CD4-positive, alpha-beta T cell (primary cell): Measurements from ENCODE around the gene SART1. TPM values are rescaled to one million over a fixed set of nuclear protein-coding genes. Genes with fewer than 3 reads are reported as not detected.

Source experiments
- ATAC-seq: fragments of 200-7000 bp; cut with Tn5 transposase; one replicate; pipeline ENCODE4 v1.10.0; 2022; ENCODE audit warnings: mild to moderate bottlenecking; ENCODE audit not compliant: poor library complexity
- CTCF ChIA-PET: fragments of 350-600 bp; sonication (Branson Sonifier 250); formaldehyde crosslinking; loops from one replicate; lab custom pipeline; 2021; ENCODE audit warnings: antibody characterized with exemption, inconsistent platforms; lab: Charles Lee
- POLR2A ChIA-PET: fragments of 350-600 bp; sonication (Branson Sonifier 250); formaldehyde crosslinking; loops from one replicate; lab custom pipeline; 2021; ENCODE audit warnings: antibody characterized with exemption, inconsistent platforms; lab: Charles Lee
- DNase-seq, 14 experiments: peaks; one replicate each; pipeline ENCODE4 v3.0.0-alpha.2; 2013 to 2020; ENCODE audit warnings: mixed read lengths in 2 of 14
- H3K27ac ChIP-seq, 2 donors: one replicate each; pipeline versions ENCODE4 v1.5.1 to v1.7.0; 2013; ENCODE audit warnings: low read length in 2 of 2, low read depth in 1 of 2, mild to moderate bottlenecking in 1 of 2
- H3K27me3 ChIP-seq, 2 experiments: 1 replicate in 1 of 2; 2 replicates in 1 of 2; pipeline versions ENCODE4 v1.6.1 to v1.7.0; 2013; ENCODE audit warnings: low read length in 2 of 2, control low read depth in 1 of 2, mild to moderate bottlenecking in 1 of 2, moderate library complexity in 1 of 2; ENCODE audit not compliant: insufficient read depth in 2 of 2, control insufficient read depth in 1 of 2
- H3K36me3 ChIP-seq: one replicate; pipeline ENCODE4 v1.6.1; 2013; ENCODE audit warnings: low read length, control low read depth; ENCODE audit not compliant: insufficient read depth
- H3K4me1 ChIP-seq: one replicate; pipeline ENCODE4 v1.6.1; 2013; ENCODE audit warnings: low read length, control low read depth; ENCODE audit not compliant: insufficient read depth
- H3K4me3 ChIP-seq: one replicate; pipeline ENCODE4 v1.5.1; 2013; ENCODE audit warnings: mild to moderate bottlenecking, low read length, moderate library complexity
- H3K9me3 ChIP-seq, 2 experiments: 1 replicate in 1 of 2; 2 replicates in 1 of 2; pipeline versions ENCODE4 v1.6.1 to v1.7.0; 2013; ENCODE audit warnings: low read length in 2 of 2, mild to moderate bottlenecking in 2 of 2, control low read depth in 1 of 2, moderate library complexity in 1 of 2; ENCODE audit not compliant: control insufficient read depth in 1 of 2, insufficient read depth in 1 of 2
- H3K27ac Mint-ChIP-seq: one replicate; pipeline ENCODE4 v1.8.0; 2020; ENCODE audit warnings: mixed read lengths
- H3K27me3 Mint-ChIP-seq: one replicate; pipeline ENCODE4 v1.8.0; 2021; ENCODE audit warnings: mixed read lengths
- H3K36me3 Mint-ChIP-seq: one replicate; pipeline ENCODE4 v1.8.0; 2021; ENCODE audit warnings: low read depth, mixed read lengths
- H3K4me1 Mint-ChIP-seq: one replicate; pipeline ENCODE4 v1.8.0; 2021; ENCODE audit warnings: low read depth, mixed read lengths
- H3K4me3 Mint-ChIP-seq: one replicate; pipeline ENCODE4 v1.8.0; 2020; ENCODE audit warnings: mild to moderate bottlenecking, mixed read lengths
- H3K9me3 Mint-ChIP-seq: one replicate; pipeline ENCODE4 v1.8.0; 2020; ENCODE audit warnings: mixed read lengths
- intact Hi-C, 2 experiments: fragments of 100-400 bp; cut with DNase I in 1 of 2; cut with micrococcal nuclease in 1 of 2; formaldehyde crosslinking; loops; one replicate each; pipeline versions ENCODE4 v1.15.1 to v1.9.0; 2023 to 2025; cut with DNase I, micrococcal nuclease
- total RNA-seq, 174 experiments: library from RNA in 2 of 174; stranded (reverse) in 2 of 174; gene quantifications; one replicate each; pipeline ENCODE4 v1.2.3 and lab custom pipeline; 2021 to 2026
- TF ChIP-seq, protein P1 (sequence below): fragments of 200-600 bp; IDR thresholded peaks from one replicate; pipeline ENCODE4 v1.8.0; 2022; ENCODE audit warnings: antibody characterized with exemption, mild to moderate bottlenecking

SART1 gene
- total RNA-seq, 2 experiments from 2014 or later = 78.6 to 80.2 TPM

DNA sequence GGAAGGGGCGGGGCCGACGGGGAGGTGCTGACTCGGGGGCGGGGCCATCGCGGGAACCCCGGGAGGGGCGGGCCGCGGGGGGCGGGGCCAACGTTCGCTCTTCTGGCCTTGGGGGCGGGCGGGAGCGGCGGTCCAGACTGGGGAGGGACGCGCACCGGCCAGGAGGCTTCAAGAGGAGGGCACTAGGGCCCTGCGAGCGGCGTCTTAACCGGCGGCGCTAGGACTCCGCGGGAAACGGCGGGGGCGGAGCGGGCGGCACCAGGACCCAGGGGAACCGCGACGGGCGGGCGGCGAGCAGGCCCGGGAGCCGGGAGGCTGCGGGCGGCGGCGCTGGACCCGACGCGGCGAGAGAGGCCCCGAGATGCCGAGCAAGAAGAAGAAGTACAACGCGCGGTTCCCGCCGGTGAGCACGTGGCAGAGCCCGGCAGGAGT lies 42.4 kb upstream of the SART1 start, which contains the start of gene DRAP1:
Gene DRAP1, plus strand, starts transcription at position 286 of the 432 bp plus-strand sequence. Its CDS starts 76 bp downstream, at position 362.
- Mint-ChIP-seq H3K36me3 (peaks cover 48% of the 10 kb centered on the region), H3K27me3 (no peaks in the 10 kb centered on the region), H3K27ac (peak within 1 kb of the TSS; percentile 92), H3K9me3 (no peaks in the 10 kb centered on the region), H3K4me1 (peaks cover 47% of the 10 kb centered on the region), H3K4me3 (peak within 1 kb of the TSS; percentile 94)
- peak; percentile 97 to 100 (median 99) for DNase-seq
- peaks cover 54% of the 10 kb centered on the region for H3K4me1 ChIP-seq
- peak within 1 kb of the TSS; percentile 100 for H3K4me3 ChIP-seq
- H3K27me3 ChIP-seq = no peaks in the 10 kb centered on the region
- ChIA-PET CTCF (interaction anchor here (0.9 to 3.2 kb wide), 4 partner anchors 30 to 59 kb away, joined by 3 to 21 read pairs (median 8); partner anchors contain the start of genes CCDC85B, FIBP and MUS81), POLR2A (interaction anchor here (0.6 to 6.6 kb wide), 11 partner anchors 9 to 349 kb away, joined by 3 to 104 read pairs (median 8); partner anchors contain the start of genes CCDC85B, CFL1, FIBP and FOSL1)
- no peaks in the 10 kb centered on the region for H3K9me3 ChIP-seq
- H3K36me3 ChIP-seq = peaks cover 42% of the 10 kb centered on the region
- H3K27ac ChIP-seq = peak within 1 kb of the TSS; percentile 83 to 86
- ATAC-seq = peak; percentile 88
- intact Hi-C loops = loop anchor here (1.0 to 5.0 kb wide), 10 partner anchors 9 to 133 kb away; partner anchors contain the start of genes FIBP (in 2 of the 2), FOSL1 (in 2 of the 2), SART1 (in 2 of the 2) and BANF1 (in 1 of the 2)
- TF ChIP-seq, protein P1, sequence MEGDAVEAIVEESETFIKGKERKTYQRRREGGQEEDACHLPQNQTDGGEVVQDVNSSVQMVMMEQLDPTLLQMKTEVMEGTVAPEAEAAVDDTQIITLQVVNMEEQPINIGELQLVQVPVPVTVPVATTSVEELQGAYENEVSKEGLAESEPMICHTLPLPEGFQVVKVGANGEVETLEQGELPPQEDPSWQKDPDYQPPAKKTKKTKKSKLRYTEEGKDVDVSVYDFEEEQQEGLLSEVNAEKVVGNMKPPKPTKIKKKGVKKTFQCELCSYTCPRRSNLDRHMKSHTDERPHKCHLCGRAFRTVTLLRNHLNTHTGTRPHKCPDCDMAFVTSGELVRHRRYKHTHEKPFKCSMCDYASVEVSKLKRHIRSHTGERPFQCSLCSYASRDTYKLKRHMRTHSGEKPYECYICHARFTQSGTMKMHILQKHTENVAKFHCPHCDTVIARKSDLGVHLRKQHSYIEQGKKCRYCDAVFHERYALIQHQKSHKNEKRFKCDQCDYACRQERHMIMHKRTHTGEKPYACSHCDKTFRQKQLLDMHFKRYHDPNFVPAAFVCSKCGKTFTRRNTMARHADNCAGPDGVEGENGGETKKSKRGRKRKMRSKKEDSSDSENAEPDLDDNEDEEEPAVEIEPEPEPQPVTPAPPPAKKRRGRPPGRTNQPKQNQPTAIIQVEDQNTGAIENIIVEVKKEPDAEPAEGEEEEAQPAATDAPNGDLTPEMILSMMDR = no peak

DNA sequence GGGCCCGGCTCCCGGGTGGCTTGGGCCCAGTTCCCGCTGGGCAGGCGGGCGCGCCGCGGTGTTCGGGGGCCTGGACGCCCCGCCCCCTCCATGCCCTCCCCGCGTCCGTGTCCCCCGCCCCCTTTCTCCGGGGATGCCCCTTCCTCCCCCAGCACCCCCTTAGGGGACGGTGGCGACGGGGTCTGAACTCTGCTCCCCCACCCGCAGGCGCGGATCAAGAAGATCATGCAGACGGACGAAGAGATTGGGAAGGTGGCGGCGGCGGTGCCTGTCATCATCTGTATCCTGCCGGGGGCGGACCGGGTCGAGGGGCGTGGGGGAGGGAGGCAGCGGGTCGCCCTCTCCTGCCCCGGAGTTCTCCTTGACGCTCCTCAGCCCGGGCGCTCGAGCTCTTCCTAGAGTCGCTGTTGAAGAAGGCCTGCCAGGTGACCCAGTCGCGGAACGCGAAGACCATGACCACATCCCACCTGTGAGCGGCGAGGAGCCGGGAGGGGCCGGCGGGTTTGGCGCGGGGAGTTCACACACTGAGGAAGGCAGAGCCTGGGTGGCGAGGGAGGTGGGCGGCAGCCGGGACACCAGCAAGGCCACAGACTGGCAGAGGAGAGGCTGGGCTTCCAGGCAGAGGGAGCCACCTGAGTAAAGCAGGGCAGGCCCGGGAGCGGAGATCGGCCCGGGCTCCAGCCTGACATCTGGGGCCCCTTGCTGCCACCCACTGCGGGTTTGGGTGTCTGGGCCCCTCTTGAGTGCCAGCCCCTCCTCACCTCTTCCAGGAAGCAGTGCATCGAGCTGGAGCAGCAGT lies 41.8 kb upstream of the SART1 start:
- H3K36me3 Mint-ChIP-seq = peaks cover 48% of the 10 kb centered on the region
- peak overlapping the region; percentile 84 for H3K4me3 ChIP-seq
- H3K27ac ChIP-seq = peak overlapping the region; percentile 59 to 70
- peak overlapping the region; percentile 93 for H3K4me3 Mint-ChIP-seq
- no peaks in the 10 kb centered on the region for H3K9me3 ChIP-seq
- H3K4me1 Mint-ChIP-seq = peaks cover 44% of the 10 kb centered on the region
- peak in 10 of 14 experiments; percentile 33 to 83 (median 56) for DNase-seq
- peaks cover 54% of the 10 kb centered on the region for H3K4me1 ChIP-seq
- no peaks in the 10 kb centered on the region for H3K27me3 ChIP-seq
- intact Hi-C loops = loop anchor here (1.0 to 5.0 kb wide), 10 partner anchors 9 to 133 kb away; partner anchors contain the start of genes FIBP (in 2 of the 2), FOSL1 (in 2 of the 2), SART1 (in 2 of the 2) and BANF1 (in 1 of the 2)
- ChIA-PET POLR2A (interaction anchor here (1.0 to 6.6 kb wide), 5 partner anchors 8 to 348 kb away, joined by 3 to 104 read pairs (median 6); partner anchors contain the start of genes CCDC85B, FIBP and SART1), CTCF (interaction anchor here (0.9 to 3.2 kb wide), 3 partner anchors 31 to 60 kb away, joined by 3 to 21 read pairs (median 10); partner anchors contain the start of genes CCDC85B, FIBP and MUS81)
- H3K27ac Mint-ChIP-seq = peak overlapping the region; percentile 92
- H3K27me3 Mint-ChIP-seq = no peaks in the 10 kb centered on the region
- H3K36me3 ChIP-seq = peaks cover 42% of the 10 kb centered on the region
- H3K9me3 Mint-ChIP-seq = no peaks in the 10 kb centered on the region
- peak; percentile 27 for ATAC-seq
- TF ChIP-seq, protein P1 = no peak

DNA sequence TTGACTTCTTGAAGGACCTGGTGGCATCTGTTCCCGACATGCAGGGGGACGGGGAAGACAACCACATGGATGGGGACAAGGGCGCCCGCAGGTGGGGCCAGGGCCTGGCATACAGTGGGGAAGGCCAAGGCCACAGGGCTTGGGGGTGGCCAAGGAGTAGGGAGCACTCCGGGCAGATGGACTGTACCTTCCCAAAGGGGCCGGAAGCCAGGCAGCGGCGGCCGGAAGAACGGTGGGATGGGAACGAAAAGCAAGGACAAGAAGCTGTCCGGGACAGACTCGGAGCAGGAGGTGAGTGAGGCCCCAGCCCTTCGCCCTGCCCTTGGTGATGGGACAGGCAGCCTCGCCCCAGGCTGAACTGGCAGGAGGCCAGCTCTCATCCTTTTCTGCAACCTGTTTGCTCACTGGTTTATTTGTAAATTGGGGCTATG lies 41.1 kb upstream of the SART1 start:
- Histone ChIP-seq H3K36me3 (peaks cover 45% of the 10 kb centered on the region), H3K9me3 (no peaks in the 10 kb centered on the region), H3K27ac (peak overlapping the region; percentile 59 to 70), H3K27me3 (no peaks in the 10 kb centered on the region), H3K4me3 (peak overlapping the region; percentile 84), H3K4me1 (peaks cover 54% of the 10 kb centered on the region)
- TF ChIP-seq, protein P1 = no peak
- Mint-ChIP-seq H3K36me3 (peaks cover 48% of the 10 kb centered on the region), H3K27me3 (no peaks in the 10 kb centered on the region), H3K9me3 (no peaks in the 10 kb centered on the region), H3K4me1 (peaks cover 37% of the 10 kb centered on the region), H3K4me3 (peak overlapping the region; percentile 93), H3K27ac (peak overlapping the region; percentile 92)
- intact Hi-C loops = no loop called here
- ChIA-PET CTCF (interaction anchor here (0.9 to 3.2 kb wide), 3 partner anchors 32 to 60 kb away, joined by 3 to 21 read pairs (median 10); partner anchors contain the start of genes CCDC85B, FIBP and MUS81), POLR2A (interaction anchor here (1.0 to 6.6 kb wide), 5 partner anchors 7 to 347 kb away, joined by 3 to 104 read pairs (median 6); partner anchors contain the start of genes CCDC85B, FIBP and SART1)
- ATAC-seq (no peak), DNase-seq (no peak)
